ENCODE measurements around the gene COPB1.

DNA sequence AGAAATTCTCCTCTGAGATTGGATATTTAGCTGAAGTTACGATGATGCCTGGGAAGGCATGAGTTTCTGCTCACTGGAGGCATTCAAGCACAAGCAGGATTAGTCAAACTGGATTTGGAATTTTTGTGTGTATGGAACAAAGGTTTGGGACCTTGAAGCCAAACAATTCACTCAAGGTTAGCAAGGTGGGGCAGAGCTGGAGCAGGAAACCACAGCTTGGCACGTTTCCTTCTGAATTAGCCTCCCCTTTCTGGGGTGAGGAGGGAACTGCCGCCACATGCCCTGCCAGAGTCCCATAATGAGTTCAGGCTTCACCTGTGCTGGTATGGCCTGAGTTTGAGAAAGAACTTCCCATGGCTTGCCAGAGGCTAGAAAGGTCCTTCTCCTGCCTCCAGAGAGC is 89.7 kb downstream of the COPB1 start:
- TF ChIP-seq ZFP30 (CRISPR knock-in tag; IDR thresholded peaks at IDR 0.05), result no peak
- TF ChIP-seq ZNF565 (CRISPR knock-in tag; conservative IDR thresholded peaks at IDR 0.05; ENCODE audit: low read depth), result no peak
- TF ChIP-seq, protein P1, sequence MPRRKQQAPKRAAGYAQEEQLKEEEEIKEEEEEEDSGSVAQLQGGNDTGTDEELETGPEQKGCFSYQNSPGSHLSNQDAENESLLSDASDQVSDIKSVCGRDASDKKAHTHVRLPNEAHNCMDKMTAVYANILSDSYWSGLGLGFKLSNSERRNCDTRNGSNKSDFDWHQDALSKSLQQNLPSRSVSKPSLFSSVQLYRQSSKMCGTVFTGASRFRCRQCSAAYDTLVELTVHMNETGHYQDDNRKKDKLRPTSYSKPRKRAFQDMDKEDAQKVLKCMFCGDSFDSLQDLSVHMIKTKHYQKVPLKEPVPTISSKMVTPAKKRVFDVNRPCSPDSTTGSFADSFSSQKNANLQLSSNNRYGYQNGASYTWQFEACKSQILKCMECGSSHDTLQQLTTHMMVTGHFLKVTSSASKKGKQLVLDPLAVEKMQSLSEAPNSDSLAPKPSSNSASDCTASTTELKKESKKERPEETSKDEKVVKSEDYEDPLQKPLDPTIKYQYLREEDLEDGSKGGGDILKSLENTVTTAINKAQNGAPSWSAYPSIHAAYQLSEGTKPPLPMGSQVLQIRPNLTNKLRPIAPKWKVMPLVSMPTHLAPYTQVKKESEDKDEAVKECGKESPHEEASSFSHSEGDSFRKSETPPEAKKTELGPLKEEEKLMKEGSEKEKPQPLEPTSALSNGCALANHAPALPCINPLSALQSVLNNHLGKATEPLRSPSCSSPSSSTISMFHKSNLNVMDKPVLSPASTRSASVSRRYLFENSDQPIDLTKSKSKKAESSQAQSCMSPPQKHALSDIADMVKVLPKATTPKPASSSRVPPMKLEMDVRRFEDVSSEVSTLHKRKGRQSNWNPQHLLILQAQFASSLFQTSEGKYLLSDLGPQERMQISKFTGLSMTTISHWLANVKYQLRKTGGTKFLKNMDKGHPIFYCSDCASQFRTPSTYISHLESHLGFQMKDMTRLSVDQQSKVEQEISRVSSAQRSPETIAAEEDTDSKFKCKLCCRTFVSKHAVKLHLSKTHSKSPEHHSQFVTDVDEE (CRISPR knock-in tag; IDR thresholded peaks at IDR 0.05), result no peak
- no peak for TF ChIP-seq ZNF8 (CRISPR knock-in tag; IDR thresholded peaks at IDR 0.05)
- TF ChIP-seq, protein P2, sequence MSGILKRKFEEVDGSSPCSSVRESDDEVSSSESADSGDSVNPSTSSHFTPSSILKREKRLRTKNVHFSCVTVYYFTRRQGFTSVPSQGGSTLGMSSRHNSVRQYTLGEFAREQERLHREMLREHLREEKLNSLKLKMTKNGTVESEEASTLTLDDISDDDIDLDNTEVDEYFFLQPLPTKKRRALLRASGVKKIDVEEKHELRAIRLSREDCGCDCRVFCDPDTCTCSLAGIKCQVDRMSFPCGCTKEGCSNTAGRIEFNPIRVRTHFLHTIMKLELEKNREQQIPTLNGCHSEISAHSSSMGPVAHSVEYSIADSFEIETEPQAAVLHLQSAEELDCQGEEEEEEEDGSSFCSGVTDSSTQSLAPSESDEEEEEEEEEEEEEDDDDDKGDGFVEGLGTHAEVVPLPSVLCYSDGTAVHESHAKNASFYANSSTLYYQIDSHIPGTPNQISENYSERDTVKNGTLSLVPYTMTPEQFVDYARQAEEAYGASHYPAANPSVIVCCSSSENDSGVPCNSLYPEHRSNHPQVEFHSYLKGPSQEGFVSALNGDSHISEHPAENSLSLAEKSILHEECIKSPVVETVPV (CRISPR knock-in tag; IDR thresholded peaks at IDR 0.05), result no peak
- TF ChIP-seq CSDC2 (CRISPR knock-in tag; IDR thresholded peaks at IDR 0.05), result no peak

Data from SK-N-SH treated with all-trans-retinoic acid at 6 μM for 48 hours (cell line).